H9 (cell line): Measurements from ENCODE around the gene INSC. TPM values are rescaled to one million over a fixed set of nuclear protein-coding genes. Genes with fewer than 3 reads are reported as not detected.

Source experiments
- DNase-seq: peaks from one replicate; pipeline ENCODE4 v3.0.0-alpha.2; 2017
- H2AFZ ChIP-seq: one replicate; pipeline ENCODE4 v1.6.1; 2013; ENCODE audit warnings: mild to moderate bottlenecking, low read length, control low read depth, moderate library complexity
- H2AK5ac ChIP-seq: 2 replicates; pipeline ENCODE4 v1.6.1; 2013; ENCODE audit warnings: low read length, control low read depth, mixed read lengths; ENCODE audit not compliant: insufficient read length
- H2BK120ac ChIP-seq: one replicate; pipeline ENCODE4 v1.6.1; 2013; ENCODE audit warnings: low read depth, mild to moderate bottlenecking, low read length, control low read depth, inconsistent platforms; ENCODE audit not compliant: poor library complexity, severe bottlenecking
- H2BK12ac ChIP-seq: 2 replicates; pipeline ENCODE4 v1.6.1; 2013; ENCODE audit warnings: low read length, control low read depth, mixed read lengths, low read depth; ENCODE audit not compliant: insufficient read length
- H2BK15ac ChIP-seq: 2 replicates; pipeline ENCODE4 v1.6.1; 2013; ENCODE audit warnings: low read depth, low read length, control low read depth
- H2BK20ac ChIP-seq: one replicate; pipeline ENCODE4 v1.6.1; 2013; ENCODE audit warnings: low read depth, mild to moderate bottlenecking, low read length, control low read depth, inconsistent platforms; ENCODE audit not compliant: poor library complexity, severe bottlenecking
- H2BK5ac ChIP-seq: 2 replicates; pipeline ENCODE4 v1.6.1; 2013; ENCODE audit warnings: low read length, control low read depth, mixed read lengths; ENCODE audit not compliant: insufficient read length
- H3K14ac ChIP-seq: 2 replicates; pipeline ENCODE4 v1.6.1; 2013; ENCODE audit warnings: low read length, control low read depth; ENCODE audit not compliant: insufficient read depth
- H3K18ac ChIP-seq: 2 replicates; pipeline ENCODE4 v1.6.1; 2013; ENCODE audit warnings: low read depth, mild to moderate bottlenecking, mixed read lengths, low read length, control low read depth; ENCODE audit not compliant: insufficient read length
- H3K23ac ChIP-seq: 2 replicates; pipeline ENCODE4 v1.6.1; 2013; ENCODE audit warnings: low read length, control low read depth, mixed read lengths, low read depth; ENCODE audit not compliant: insufficient read length
- H3K23me2 ChIP-seq: 2 replicates; pipeline ENCODE4 v1.6.1; 2013; ENCODE audit warnings: low read depth, mild to moderate bottlenecking, mixed read lengths, low read length, control low read depth; ENCODE audit not compliant: insufficient read length, poor library complexity, severe bottlenecking
- H3K27ac ChIP-seq: 2 replicates; pipeline ENCODE4 v1.5.1; 2013; ENCODE audit warnings: low read length, control low read depth, mixed read lengths, low read depth; ENCODE audit not compliant: insufficient read length
- H3K27me3 ChIP-seq: 2 replicates; pipeline ENCODE4 v1.6.1; 2013; ENCODE audit warnings: low read length, control low read depth, inconsistent platforms; ENCODE audit not compliant: insufficient read depth
- H3K4ac ChIP-seq: 2 replicates; pipeline ENCODE4 v1.6.1; 2013; ENCODE audit warnings: low read depth, mild to moderate bottlenecking, control low read depth, inconsistent platforms, low read length, moderate library complexity
- H3K4me1 ChIP-seq: 2 replicates; pipeline ENCODE4 v1.6.1; 2013; ENCODE audit warnings: low read length, control low read depth, inconsistent platforms; ENCODE audit not compliant: insufficient read depth
- H3K4me2 ChIP-seq: 2 replicates; pipeline ENCODE4 v1.6.1; 2013; ENCODE audit warnings: low read length, control low read depth, mixed read lengths; ENCODE audit not compliant: insufficient read length, insufficient read depth
- H3K56ac ChIP-seq: 2 replicates; pipeline ENCODE4 v1.6.1; 2013; ENCODE audit warnings: low read depth, mild to moderate bottlenecking, mixed read lengths, low read length, control low read depth; ENCODE audit not compliant: insufficient read length
- H3K79me1 ChIP-seq: 2 replicates; pipeline ENCODE4 v1.6.1; 2013; ENCODE audit warnings: low read depth, mild to moderate bottlenecking, moderate library complexity, low read length, control low read depth, inconsistent platforms; ENCODE audit not compliant: insufficient read depth, poor library complexity, severe bottlenecking
- H3K79me2 ChIP-seq: 2 replicates; pipeline ENCODE4 v1.6.1; 2013; ENCODE audit warnings: low read length, control low read depth, inconsistent platforms; ENCODE audit not compliant: insufficient read depth
- H3K9ac ChIP-seq: 2 replicates; pipeline ENCODE4 v1.6.1; 2013; ENCODE audit warnings: low read length, control low read depth, mixed read lengths; ENCODE audit not compliant: insufficient read length; ENCODE audit errors: extremely low read depth
- H3K9me3 ChIP-seq: one replicate; pipeline ENCODE4 v1.6.1; 2013; ENCODE audit warnings: low read depth, low read length, inconsistent platforms; ENCODE audit not compliant: control insufficient read depth
- H3T11ph ChIP-seq: one replicate; pipeline ENCODE4 v1.6.1; 2013; ENCODE audit warnings: mild to moderate bottlenecking, low read length, control low read depth, inconsistent platforms
- H4K20me1 ChIP-seq: one replicate; pipeline ENCODE4 v1.6.1; 2013; ENCODE audit not compliant: control insufficient read depth, insufficient read length, insufficient read depth
- H4K5ac ChIP-seq: 2 replicates; pipeline ENCODE4 v1.6.1; 2013; ENCODE audit warnings: low read depth, mild to moderate bottlenecking, mixed read lengths, low read length, control low read depth; ENCODE audit not compliant: insufficient read length
- H4K8ac ChIP-seq: replicated peaks from 2 replicates; pipeline ENCODE4 v1.6.1; 2013; ENCODE audit warnings: low read length, control low read depth, mixed read lengths, low read depth; ENCODE audit not compliant: insufficient read length
- H4K91ac ChIP-seq: 2 replicates; pipeline ENCODE4 v1.6.1; 2013; ENCODE audit warnings: low read depth, mild to moderate bottlenecking, moderate library complexity, mixed read lengths, low read length, control low read depth; ENCODE audit not compliant: insufficient read length
- H3K27ac Mint-ChIP-seq, 3 experiments: 2 replicates in 2 of 3; 3 replicates in 1 of 3; pipeline ENCODE4 v1.8.0; 2020 to 2021; ENCODE audit warnings: mixed read lengths in 3 of 3, mild to moderate bottlenecking in 1 of 3, moderate library complexity in 1 of 3
- H3K27me3 Mint-ChIP-seq: 2 replicates; pipeline ENCODE4 v1.8.0; 2021; ENCODE audit warnings: low read depth, mild to moderate bottlenecking, moderate library complexity, mixed read lengths
- H3K36me3 Mint-ChIP-seq, 3 experiments: 2 replicates in 2 of 3; 3 replicates in 1 of 3; pipeline ENCODE4 v1.8.0; 2020 to 2021; ENCODE audit warnings: low read depth in 3 of 3, mixed read lengths in 3 of 3; ENCODE audit not compliant: insufficient read depth in 1 of 3
- H3K4me1 Mint-ChIP-seq, 2 experiments: 2 replicates each; pipeline ENCODE4 v1.8.0; 2020; ENCODE audit warnings: mixed read lengths in 2 of 2
- H3K4me3 Mint-ChIP-seq, 2 experiments: 2 replicates in 1 of 2; 3 replicates in 1 of 2; pipeline ENCODE4 v1.8.0; 2020 to 2021; ENCODE audit warnings: mild to moderate bottlenecking in 2 of 2, mixed read lengths in 2 of 2, moderate library complexity in 1 of 2
- H3K9me3 Mint-ChIP-seq, 2 experiments: 2 replicates in 1 of 2; 3 replicates in 1 of 2; pipeline ENCODE4 v1.8.0; 2020; ENCODE audit warnings: mild to moderate bottlenecking in 2 of 2, mixed read lengths in 2 of 2, moderate library complexity in 1 of 2
- WGBS: extraction: QIAGEN DNeasy Blood & Tissue Kit; methylation state at CpG from one replicate; pipeline ENCODE4 v1.1.7; 2013; ENCODE audit warnings: missing lambda C conversion rate, low lambda C conversion rate, mixed read lengths; ENCODE audit not compliant: insufficient read length; ENCODE audit errors: extremely low coverage; 5-methylcytosine and 5-hydroxymethylcytosine counted together
- total RNA-seq: library from RNA; stranded (reverse); gene quantifications from 2 replicates; pipeline ENCODE4 v1.2.1, GENCODE V29; 2021
- TF ChIP-seq, protein P1 (sequence below): fragments of 200-600 bp; sonication (generic); conservative IDR thresholded peaks from 3 replicates; pipeline ENCODE4 v1.8.0; 2021; ENCODE audit warnings: antibody characterized with exemption, mild to moderate bottlenecking

The INSC gene
- total RNA-seq, 1 experiment from 2014 or later, result not detected

DNA sequence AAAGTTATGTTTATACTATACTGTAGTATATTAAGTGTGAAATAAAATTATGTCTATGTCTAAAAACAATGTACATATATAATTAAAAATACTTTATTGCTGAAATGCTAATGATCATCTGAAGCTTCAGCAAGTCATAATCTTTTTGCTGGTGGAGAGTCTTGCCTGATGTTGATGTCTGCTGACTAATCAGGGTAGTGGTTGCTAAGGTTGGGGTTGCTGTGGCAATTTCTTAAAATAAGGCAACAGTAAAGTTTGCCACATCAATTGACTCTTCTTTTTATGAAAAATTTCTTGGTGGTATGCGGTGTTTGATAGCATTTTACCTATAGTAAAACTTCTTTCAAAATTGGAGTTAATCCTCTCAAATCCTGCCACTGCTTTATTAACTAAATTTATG lies 21.4 kb downstream of the INSC start:
- H3K9ac ChIP-seq, result no peak overlapping the region
- H2BK15ac ChIP-seq, result no peak overlapping the region
- no peaks in the 10 kb centered on the region for H3K9me3 Mint-ChIP-seq
- no peak overlapping the region for H3K27ac Mint-ChIP-seq
- no CpG with 5 or more reads among the region's 1 CpG for WGBS
- H2BK5ac ChIP-seq, result no peak overlapping the region
- H3K4me1 Mint-ChIP-seq, result no peaks in the 10 kb centered on the region
- H3K27me3 Mint-ChIP-seq, result no peaks in the 10 kb centered on the region
- H3K4me1 ChIP-seq, result no peaks in the 10 kb centered on the region
- H3T11ph ChIP-seq, result no peak overlapping the region
- TF ChIP-seq, protein P1, sequence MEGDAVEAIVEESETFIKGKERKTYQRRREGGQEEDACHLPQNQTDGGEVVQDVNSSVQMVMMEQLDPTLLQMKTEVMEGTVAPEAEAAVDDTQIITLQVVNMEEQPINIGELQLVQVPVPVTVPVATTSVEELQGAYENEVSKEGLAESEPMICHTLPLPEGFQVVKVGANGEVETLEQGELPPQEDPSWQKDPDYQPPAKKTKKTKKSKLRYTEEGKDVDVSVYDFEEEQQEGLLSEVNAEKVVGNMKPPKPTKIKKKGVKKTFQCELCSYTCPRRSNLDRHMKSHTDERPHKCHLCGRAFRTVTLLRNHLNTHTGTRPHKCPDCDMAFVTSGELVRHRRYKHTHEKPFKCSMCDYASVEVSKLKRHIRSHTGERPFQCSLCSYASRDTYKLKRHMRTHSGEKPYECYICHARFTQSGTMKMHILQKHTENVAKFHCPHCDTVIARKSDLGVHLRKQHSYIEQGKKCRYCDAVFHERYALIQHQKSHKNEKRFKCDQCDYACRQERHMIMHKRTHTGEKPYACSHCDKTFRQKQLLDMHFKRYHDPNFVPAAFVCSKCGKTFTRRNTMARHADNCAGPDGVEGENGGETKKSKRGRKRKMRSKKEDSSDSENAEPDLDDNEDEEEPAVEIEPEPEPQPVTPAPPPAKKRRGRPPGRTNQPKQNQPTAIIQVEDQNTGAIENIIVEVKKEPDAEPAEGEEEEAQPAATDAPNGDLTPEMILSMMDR, result no peak
- no peak overlapping the region for H3K23ac ChIP-seq
- no peak overlapping the region for H3K4ac ChIP-seq
- no peak overlapping the region for H3K4me2 ChIP-seq
- H3K36me3 Mint-ChIP-seq, result no peaks in the 10 kb centered on the region
- H4K91ac ChIP-seq, result no peak overlapping the region
- H3K9me3 ChIP-seq, result no peaks in the 10 kb centered on the region
- no peak overlapping the region for H2BK120ac ChIP-seq
- no peak overlapping the region for H3K27ac ChIP-seq
- no peaks in the 10 kb centered on the region for H4K20me1 ChIP-seq
- no peak overlapping the region for H3K18ac ChIP-seq
- H3K56ac ChIP-seq, result no peak overlapping the region
- no peak overlapping the region for H3K14ac ChIP-seq
- H3K27me3 ChIP-seq, result no peaks in the 10 kb centered on the region
- H4K5ac ChIP-seq, result no peak overlapping the region
- no peaks in the 10 kb centered on the region for H3K79me2 ChIP-seq
- no peak for DNase-seq
- H4K8ac ChIP-seq, result no peak overlapping the region
- no peaks in the 10 kb centered on the region for H3K23me2 ChIP-seq
- no peak overlapping the region for H2AFZ ChIP-seq
- H2BK20ac ChIP-seq, result no peak overlapping the region
- H3K79me1 ChIP-seq, result no peaks in the 10 kb centered on the region
- H3K4me3 Mint-ChIP-seq, result no peak overlapping the region
- no peak overlapping the region for H2BK12ac ChIP-seq
- H2AK5ac ChIP-seq, result no peak overlapping the region
